SHP77 treated with DMSO at 0.1 percent for 48 hours (cell line): ENCODE results near the gene XPO6.

ENCODE experiments used
- DNase-seq: peaks from one replicate; lab custom pipeline; 2025; lab: John Stamatoyannopoulos, UW

The XPO6 gene

DNA sequence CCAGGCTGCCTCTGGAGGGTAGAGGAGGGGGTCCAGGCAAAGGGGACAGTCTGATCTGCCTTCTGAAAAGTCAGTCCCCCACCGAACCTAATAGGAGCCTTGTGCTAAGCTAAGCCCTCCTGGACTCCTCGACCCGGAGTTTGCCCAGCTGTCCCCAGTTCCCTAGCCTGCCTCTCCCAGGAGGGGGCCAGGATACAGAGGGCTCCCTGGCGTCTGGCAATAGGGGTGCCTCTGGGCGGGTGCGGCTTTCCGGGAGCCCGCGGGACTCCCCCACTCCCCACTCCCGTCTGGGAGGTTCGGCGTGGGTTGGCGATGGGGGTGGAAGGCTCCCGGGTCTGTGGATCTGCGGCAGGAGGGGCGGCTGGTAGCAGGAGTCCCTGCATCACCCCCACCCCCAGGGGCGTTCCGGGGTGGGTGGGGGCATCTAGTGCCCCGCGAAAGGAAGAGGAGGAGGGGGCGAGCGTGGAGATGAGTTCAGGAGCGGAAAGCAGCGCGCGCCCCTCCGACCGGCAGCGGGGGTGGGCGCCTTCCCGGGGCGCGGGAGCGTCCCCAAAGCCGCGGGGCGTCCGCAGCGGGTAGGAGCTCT is 149.4 kb downstream of the XPO6 start:
- DNase-seq = no peak

DNA sequence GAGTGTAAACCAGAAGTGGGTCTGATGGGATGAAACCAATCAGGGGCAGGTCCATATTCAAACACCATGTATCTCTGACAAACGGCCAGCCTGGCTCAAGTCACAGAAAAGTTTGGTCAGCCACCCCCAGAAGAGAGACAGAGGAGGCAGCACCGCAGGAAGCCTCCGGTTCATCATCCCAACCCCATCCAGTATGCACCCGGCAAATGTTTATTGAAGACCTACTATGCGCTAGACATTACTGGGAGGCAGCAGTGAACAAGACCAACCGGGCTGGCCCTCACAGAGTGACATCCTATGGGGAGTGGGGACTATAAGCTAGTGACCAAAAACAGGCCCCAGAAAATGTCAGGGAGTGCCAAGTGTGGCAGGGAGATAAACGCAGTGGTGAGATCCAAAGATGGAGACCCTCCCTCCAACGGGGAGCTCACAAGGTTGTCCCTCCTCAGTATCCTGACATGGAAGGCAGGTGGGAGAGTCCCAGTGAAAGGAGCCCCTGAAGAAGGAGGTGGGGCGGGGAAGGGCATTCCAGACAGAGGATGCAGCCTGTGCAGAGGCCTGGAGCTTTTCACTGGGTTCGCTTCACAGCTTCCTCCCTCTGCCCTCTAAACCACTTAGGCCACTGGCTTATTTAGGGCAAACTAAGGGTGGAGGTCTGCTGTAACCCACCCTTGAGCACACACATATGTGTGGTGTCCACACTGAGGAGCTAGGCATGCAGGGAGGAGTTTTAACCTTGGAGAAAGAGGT is 150.2 kb downstream of the XPO6 start:
- no peak for DNase-seq

DNA sequence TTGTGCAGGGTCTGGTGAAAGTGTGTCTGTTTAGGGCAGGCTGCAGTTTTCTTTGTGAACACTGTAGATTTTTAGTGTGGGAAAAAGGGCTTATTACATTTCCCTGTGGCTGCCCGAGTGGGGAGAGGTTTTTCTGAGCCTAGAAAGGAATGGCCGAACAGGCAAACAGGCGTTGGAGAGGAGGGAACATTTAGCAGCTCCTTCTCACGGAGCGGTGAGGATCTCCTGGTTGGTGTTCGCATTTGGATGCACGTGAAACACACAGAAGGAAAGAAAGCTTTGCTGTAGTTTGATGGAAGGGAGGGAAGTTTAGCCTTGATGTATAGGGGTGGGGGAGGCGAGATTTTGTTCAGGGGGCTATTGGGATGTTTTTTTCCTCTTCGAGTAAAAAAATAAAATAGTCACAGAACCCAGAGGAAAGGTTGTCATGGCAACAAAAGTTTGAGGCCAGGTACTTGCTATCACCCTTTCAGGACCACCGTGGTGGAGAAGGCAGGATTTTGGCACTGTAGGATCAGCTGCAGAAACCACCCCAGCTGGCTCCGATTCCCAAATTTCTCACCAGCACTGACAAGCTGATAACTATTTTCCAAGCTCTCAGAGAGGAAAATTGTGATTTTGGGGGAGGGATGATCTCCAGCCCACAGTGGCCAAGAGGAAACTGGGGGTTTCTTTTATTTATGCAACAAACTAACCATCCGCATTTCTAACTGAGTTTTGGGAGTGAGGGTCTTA is 151.8 kb downstream of the XPO6 start:
- DNase-seq = no peak

DNA sequence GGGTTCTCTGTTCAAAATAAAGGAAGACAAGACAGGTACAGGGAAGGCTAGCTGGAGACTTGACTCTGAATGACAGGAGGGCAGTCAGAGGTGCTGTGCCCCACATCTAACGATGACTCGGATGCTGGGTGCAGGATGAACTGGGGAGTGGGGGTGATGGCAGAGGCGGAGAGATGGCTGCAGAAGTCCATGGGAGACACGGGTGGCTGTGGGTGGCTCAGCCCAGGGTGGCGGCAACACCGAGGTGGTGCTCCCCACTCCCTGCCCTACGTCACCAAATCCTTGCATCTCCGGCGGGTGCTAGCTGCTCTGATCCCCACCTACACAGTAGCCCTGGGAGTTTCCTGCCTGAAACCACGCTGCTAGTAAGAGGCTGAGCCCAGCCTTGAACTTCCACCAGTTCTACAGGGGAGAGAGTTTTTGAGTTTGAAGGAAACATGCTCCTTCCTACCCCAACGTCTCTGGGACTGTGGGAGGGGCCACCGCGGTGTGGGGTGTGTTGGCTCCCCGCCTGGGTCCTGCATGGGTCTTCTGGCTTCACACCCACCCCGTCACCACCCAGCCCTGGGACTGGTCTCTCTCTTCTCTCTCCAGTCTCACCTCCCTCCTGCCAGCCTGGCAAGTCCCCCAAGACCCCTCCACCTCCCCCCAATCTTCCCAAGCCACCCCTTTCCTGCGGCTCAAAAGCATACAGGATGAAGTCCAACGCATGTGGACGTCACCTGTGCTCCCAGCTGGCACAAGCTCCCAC is 152.8 kb downstream of the XPO6 start:
- DNase-seq = no peak

DNA sequence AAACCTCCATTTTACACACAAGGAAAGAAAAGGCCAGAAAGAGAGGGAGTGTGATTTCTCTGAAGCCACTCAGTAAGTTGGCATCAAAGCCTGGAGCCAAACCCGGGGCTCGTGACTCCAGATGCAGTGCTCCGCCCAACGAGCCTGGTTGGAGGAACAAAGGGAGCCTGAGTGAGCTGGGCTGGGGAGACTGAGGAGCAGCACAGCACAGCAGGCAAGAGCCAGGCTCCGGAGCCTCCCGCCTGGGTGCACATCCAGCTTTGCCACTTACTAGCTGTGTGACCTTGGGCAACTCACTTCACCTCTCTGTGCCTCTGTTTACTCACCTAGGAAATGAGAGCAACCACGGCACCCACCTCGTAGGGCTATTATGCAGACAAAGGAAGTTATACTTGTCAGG is 153.8 kb downstream of the XPO6 start:
- no peak for DNase-seq

DNA sequence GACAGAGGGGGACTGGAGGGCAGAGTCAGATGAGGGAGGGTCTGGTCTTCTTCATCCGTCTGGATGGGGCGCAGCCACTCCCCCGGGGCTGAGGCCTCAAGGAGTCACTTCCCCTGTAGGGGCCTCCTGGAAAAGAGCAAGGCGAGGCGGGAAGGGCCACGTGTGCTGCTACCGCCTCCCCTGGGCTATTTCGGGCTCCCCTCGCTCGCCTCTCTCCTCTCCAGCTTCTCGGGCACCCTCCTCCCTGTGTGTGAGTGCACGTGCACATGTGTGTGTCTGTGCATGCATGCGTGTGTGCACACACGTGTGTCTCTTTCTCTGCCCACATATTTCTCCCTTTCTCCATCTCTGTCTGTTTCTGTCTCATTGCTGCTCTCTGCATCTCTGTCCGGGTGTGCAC is 158.3 kb downstream of the XPO6 start:
- DNase-seq = no peak

DNA sequence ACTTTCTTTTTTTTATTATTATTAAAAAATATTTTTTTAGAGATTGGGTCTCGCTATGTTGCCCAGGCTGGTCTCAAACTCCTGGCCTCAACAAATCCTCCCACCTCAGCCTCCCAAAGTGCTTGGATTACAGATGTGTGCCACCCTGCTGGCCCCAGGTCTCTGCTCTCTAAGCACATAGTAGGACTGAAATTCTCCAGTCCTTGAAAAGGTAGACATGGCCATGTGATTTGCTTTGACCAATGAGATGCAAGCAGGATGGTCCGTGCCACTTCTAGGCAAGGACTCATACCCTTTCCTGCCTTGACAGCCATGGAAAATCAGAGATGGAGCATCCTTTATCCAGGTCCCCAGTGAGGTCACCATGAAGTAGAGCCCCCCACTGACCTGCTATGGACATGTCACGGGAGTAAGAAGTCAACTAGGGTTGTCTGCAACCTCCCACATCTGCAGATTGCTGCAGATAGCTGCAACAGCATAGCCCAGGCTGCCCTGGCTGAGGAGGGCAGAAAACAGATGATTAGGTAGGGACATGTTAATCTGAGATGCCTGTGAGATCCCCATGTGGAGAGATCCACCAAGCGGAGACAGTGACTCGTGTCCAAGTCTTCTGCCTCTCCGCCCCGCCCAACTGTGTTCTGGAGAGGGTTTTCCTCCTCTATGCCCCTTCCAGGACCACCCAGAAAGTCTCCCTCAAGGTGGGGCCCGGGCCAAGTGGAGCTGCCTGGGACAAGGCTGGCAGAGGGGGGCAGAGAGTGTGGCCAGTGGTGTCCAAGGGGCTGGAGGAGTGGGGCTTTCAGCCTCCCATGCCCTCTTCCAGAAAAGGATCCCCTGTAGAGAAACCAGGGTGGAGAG is 159.3 kb downstream of the XPO6 start:
- no peak for DNase-seq

DNA sequence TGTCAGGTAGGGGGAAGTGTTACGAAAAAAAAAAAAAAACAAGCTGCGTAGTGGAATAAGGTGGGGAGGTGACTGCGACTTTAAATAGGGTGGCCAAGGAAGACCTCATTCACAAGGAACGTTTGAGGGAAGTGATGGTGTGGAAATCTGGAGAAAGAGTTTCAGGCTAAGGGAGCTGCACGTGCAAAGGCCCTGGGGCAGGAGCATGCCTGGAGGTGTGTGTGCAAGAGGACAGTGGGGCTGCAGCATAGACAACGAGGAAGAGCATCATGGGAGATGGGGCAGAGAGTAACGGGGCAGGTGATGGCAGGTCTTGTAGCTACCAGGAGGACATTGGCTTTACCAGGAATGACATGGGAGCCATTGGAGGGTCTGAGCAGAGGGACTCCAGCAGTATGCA is 160.3 kb downstream of the XPO6 start:
- DNase-seq = no peak
